NB4 (cell line): Measurements from ENCODE around the gene DAGLB.

Source experiments
- MYC ChIP-seq: IDR thresholded peaks from 2 replicates; pipeline ENCODE4 v1.6.1; 2011; ENCODE audit warnings: low read depth, low read length
- POLR2A ChIP-seq: IDR thresholded peaks from 2 replicates; pipeline ENCODE4 v1.6.1; 2011; ENCODE audit warnings: mild to moderate bottlenecking; ENCODE audit not compliant: insufficient read length; ENCODE audit errors: extremely low read depth
- TF ChIP-seq, protein P1 (sequence below): IDR thresholded peaks from one replicate; pipeline ENCODE4 v1.5.1; 2012; ENCODE audit warnings: low read depth, low read length

DNA sequence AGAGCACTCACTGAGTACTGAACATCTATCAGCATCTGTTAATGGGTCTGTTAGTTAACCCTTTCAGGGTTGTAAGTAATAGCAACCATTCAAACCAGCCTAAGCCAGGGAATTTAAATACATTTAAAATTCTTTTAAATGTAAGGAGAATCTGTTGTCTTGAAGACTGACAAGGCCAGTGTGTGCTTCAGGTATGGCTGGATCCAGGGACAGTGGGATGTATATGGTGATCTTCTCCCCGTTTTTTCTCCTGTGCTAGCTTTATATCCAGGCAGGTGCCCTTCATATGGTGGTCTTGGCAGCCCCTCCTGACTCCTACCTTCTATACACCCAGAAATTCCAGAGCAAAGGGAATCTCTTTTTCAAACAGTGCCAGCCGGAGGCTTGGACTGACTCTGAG lies 46.6 kb upstream of the DAGLB start:
- TF ChIP-seq POLR2A (no peak), MYC (no peak)
- TF ChIP-seq, protein P1, sequence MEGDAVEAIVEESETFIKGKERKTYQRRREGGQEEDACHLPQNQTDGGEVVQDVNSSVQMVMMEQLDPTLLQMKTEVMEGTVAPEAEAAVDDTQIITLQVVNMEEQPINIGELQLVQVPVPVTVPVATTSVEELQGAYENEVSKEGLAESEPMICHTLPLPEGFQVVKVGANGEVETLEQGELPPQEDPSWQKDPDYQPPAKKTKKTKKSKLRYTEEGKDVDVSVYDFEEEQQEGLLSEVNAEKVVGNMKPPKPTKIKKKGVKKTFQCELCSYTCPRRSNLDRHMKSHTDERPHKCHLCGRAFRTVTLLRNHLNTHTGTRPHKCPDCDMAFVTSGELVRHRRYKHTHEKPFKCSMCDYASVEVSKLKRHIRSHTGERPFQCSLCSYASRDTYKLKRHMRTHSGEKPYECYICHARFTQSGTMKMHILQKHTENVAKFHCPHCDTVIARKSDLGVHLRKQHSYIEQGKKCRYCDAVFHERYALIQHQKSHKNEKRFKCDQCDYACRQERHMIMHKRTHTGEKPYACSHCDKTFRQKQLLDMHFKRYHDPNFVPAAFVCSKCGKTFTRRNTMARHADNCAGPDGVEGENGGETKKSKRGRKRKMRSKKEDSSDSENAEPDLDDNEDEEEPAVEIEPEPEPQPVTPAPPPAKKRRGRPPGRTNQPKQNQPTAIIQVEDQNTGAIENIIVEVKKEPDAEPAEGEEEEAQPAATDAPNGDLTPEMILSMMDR = no peak
